HepG2 (cell line): ENCODE measurements around the gene MTARC1. TPM values are rescaled to one million over a fixed set of nuclear protein-coding genes. Genes with fewer than 3 reads are reported as not detected.

ENCODE experiments used
- HES4 ChIP-seq: sonication (generic); formaldehyde crosslinking; IDR thresholded peaks from 2 replicates; pipeline ENCODE4 v1.9.0; 2021; ENCODE audit warnings: mild to moderate bottlenecking, missing genetic modification reagents, borderline replicate concordance
- RFXANK ChIP-seq: IDR thresholded peaks from 2 replicates; pipeline ENCODE4 v1.6.1; 2016
- SAP130 ChIP-seq: IDR thresholded peaks from 2 replicates; pipeline ENCODE4 v1.6.1; 2016; ENCODE audit warnings: low read depth
- SRSF9 ChIP-seq: fragments of 200-400 bp; formaldehyde crosslinking; IDR thresholded peaks from 2 replicates; pipeline ENCODE4 v1.6.1; 2018; ENCODE audit warnings: borderline replicate concordance, mild to moderate bottlenecking, low read depth, low read length; ENCODE audit not compliant: insufficient read depth, poor library complexity, severe bottlenecking
- THAP9 ChIP-seq: sonication (generic); formaldehyde crosslinking; IDR thresholded peaks from 2 replicates; pipeline ENCODE4; 2020; ENCODE audit warnings: missing genetic modification reagents, mild to moderate bottlenecking, borderline replicate concordance
- ZBTB14 ChIP-seq: sonication (generic); formaldehyde crosslinking; IDR thresholded peaks from 2 replicates; pipeline ENCODE4 v1.4.0; 2020; ENCODE audit warnings: missing genetic modification reagents
- ZBTB43 ChIP-seq: sonication (generic); formaldehyde crosslinking; conservative IDR thresholded peaks from 2 replicates; pipeline ENCODE4 v1.4.0; 2020; ENCODE audit warnings: missing genetic modification reagents
- ZMYM3 ChIP-seq: sonication (generic); formaldehyde crosslinking; IDR thresholded peaks from 2 replicates; pipeline ENCODE4 v1.5.1; 2020; ENCODE audit warnings: mild to moderate bottlenecking, missing genetic modification reagents
- ZNF160 ChIP-seq: sonication (generic); formaldehyde crosslinking; IDR thresholded peaks from 2 replicates; pipeline ENCODE4 v1.8.0; 2022; ENCODE audit warnings: mild to moderate bottlenecking, inconsistent platforms, missing genetic modification reagents
- ZNF34 ChIP-seq: sonication (generic); formaldehyde crosslinking; IDR thresholded peaks from 2 replicates; pipeline ENCODE4 v1.4.0; 2020; ENCODE audit warnings: mild to moderate bottlenecking, missing genetic modification reagents, borderline replicate concordance
- ZNF350 ChIP-seq: sonication (generic); formaldehyde crosslinking; IDR thresholded peaks from 2 replicates; pipeline ENCODE4 v1.4.0; 2020; ENCODE audit warnings: mild to moderate bottlenecking, low read depth, missing genetic modification reagents, borderline replicate concordance
- ZNF460 ChIP-seq: sonication (generic); formaldehyde crosslinking; IDR thresholded peaks from 2 replicates; pipeline ENCODE4 v1.5.1; 2020; ENCODE audit warnings: missing genetic modification reagents, mild to moderate bottlenecking, borderline replicate concordance
- ZNF530 ChIP-seq: sonication (generic); formaldehyde crosslinking; IDR thresholded peaks from 2 replicates; pipeline ENCODE4 v1.5.0; 2020; ENCODE audit warnings: low read depth, mild to moderate bottlenecking, missing genetic modification reagents
- ZNF569 ChIP-seq: sonication (generic); formaldehyde crosslinking; IDR thresholded peaks from 2 replicates; pipeline ENCODE4 v1.5.0; 2020; ENCODE audit warnings: mild to moderate bottlenecking, missing genetic modification reagents, moderate library complexity, borderline replicate concordance
- ZNF841 ChIP-seq: sonication (generic); formaldehyde crosslinking; IDR thresholded peaks from 2 replicates; pipeline ENCODE4 v1.8.1; 2023; ENCODE audit warnings: missing genetic modification reagents, borderline replicate concordance
- polyA plus RNA-seq, 8 experiments: library from polyadenylated mRNA; depleted of rRNA in 3 of 8; stranded (reverse) in 7 of 8; unstranded in 1 of 8; fragments of >200 nt; fragmentation: Illumina TruSeq in 4 of 8; extraction: Trizol in 4 of 8; gene quantifications; 2 replicates each; pipeline versions ENCODE4 v1.2.1 to v1.2.3, GENCODE V29; 2011 to 2016; ENCODE audit warnings: low read depth in 4 of 8, missing spikeins in 1 of 8, mixed read lengths in 1 of 8; ENCODE audit not compliant: insufficient read depth in 1 of 8
- total RNA-seq, 5 experiments: library from RNA; depleted of rRNA; stranded (reverse); fragments of >200 nt; fragmentation: Illumina TruSeq; extraction: Trizol; gene quantifications; 2 replicates each; pipeline ENCODE4 v1.2.3, GENCODE V29; 2016; ENCODE audit warnings: low read depth in 1 of 5

Gene MTARC1
- total and polyA plus RNA-seq, 2 of the 13 experiments (the other 11 are each of a cell fraction or from before 2014, with no cell fraction given): 19.4 to 106 TPM

GRCh38 chr1:220767312-220768125 is 19.2 kb upstream of the MTARC1 start (continued):
- TF ChIP-seq THAP9 (CRISPR knock-in tag): no peak
- no peak for TF ChIP-seq ZNF530 (CRISPR knock-in tag)
- TF ChIP-seq HES4 (CRISPR knock-in tag): no peak
- no peak for TF ChIP-seq RFXANK (CRISPR knock-in tag)
- TF ChIP-seq ZNF569 (CRISPR knock-in tag): no peak
- TF ChIP-seq SAP130: peak; percentile 62
- no peak for TF ChIP-seq ZNF841
- TF ChIP-seq ZNF160 (CRISPR knock-in tag): no peak
- TF ChIP-seq ZNF350: no peak
- no peak for TF ChIP-seq ZBTB14 (CRISPR knock-in tag)
- TF ChIP-seq SRSF9: no peak
- no peak for TF ChIP-seq ZNF460 (CRISPR knock-in tag)
- TF ChIP-seq ZNF34: no peak
- TF ChIP-seq ZBTB43: no peak
- TF ChIP-seq ZMYM3 (CRISPR knock-in tag): no peak
